ENCODE results near the gene TGFB1I1. TPM values are rescaled to one million over a fixed set of nuclear protein-coding genes. Genes with fewer than 3 reads are reported as not detected.

Gene TGFB1I1
- total RNA-seq, 2 donors from 2014 or later = 7.5 to 10.0 TPM

GRCh38 chr16:31487071-31487719, 15.2 kb downstream of the TGFB1I1 start:
- Mint-ChIP-seq H3K4me3 (peak overlapping the region; percentile 62), H3K9me3 (no peaks in the 10 kb centered on the region), H3K36me3 (ENCODE audit: low read depth) (peaks cover 21% of the 10 kb centered on the region), H3K27me3 (ENCODE audit: insufficient read depth) (peaks cover 71% of the 10 kb centered on the region), H3K4me1 (peaks cover 11% of the 10 kb centered on the region), H3K27ac (no peak overlapping the region)
- H3K4me1 ChIP-seq (ENCODE audit: control insufficient read depth, insufficient read depth, low read length) = no peaks in the 10 kb centered on the region
- TF ChIP-seq CTCF (conservative IDR thresholded peaks at IDR 0.05) = no peak
- 16 to 18% methylated on average over 23 to 48 of the region's 48 CpGs for WGBS, 2 experiments (ENCODE audit: insufficient coverage in 1 of 2, insufficient read length in 1 of 2)
- peaks cover 54% of the 10 kb centered on the region for H3K27me3 ChIP-seq (ENCODE audit: control insufficient read depth, insufficient read depth, low read length, poor library complexity, severe bottlenecking)
- no peak overlapping the region for H3K9ac ChIP-seq (ENCODE audit: extremely low read depth, low read length, poor library complexity, severe bottlenecking)
- no peak for DNase-seq
- peak overlapping the region; percentile 81 for H3K4me3 ChIP-seq (ENCODE audit: low read length)
- H3K36me3 ChIP-seq (ENCODE audit: control insufficient read depth, insufficient read depth, low read length) = no peaks in the 10 kb centered on the region
- no peaks in the 10 kb centered on the region for H3K9me3 ChIP-seq (ENCODE audit: control insufficient read depth, low read length)
- no peak overlapping the region for H3K27ac ChIP-seq (ENCODE audit: low read depth, low read length)

GRCh38 chr16:31487720-31488467, 15.9 kb downstream of the TGFB1I1 start:
- Histone ChIP-seq H3K9ac (ENCODE audit: extremely low read depth, low read length, poor library complexity, severe bottlenecking) (peak overlapping the region; percentile 6), H3K27ac (ENCODE audit: low read depth, low read length) (no peak overlapping the region), H3K9me3 (ENCODE audit: control insufficient read depth, low read length) (no peaks in the 10 kb centered on the region), H3K4me1 (ENCODE audit: control insufficient read depth, insufficient read depth, low read length) (no peaks in the 10 kb centered on the region), H3K27me3 (ENCODE audit: control insufficient read depth, insufficient read depth, low read length, poor library complexity, severe bottlenecking) (peaks cover 48% of the 10 kb centered on the region), H3K4me3 (ENCODE audit: low read length) (peak overlapping the region; percentile 81), H3K36me3 (ENCODE audit: control insufficient read depth, insufficient read depth, low read length) (no peaks in the 10 kb centered on the region)
- no peak overlapping the region for H3K27ac Mint-ChIP-seq
- no peak for TF ChIP-seq CTCF (conservative IDR thresholded peaks at IDR 0.05)
- peak; percentile 89 for DNase-seq
- H3K4me1 Mint-ChIP-seq = peaks cover 11% of the 10 kb centered on the region
- peaks cover 28% of the 10 kb centered on the region for H3K36me3 Mint-ChIP-seq (ENCODE audit: low read depth)
- 2 to 5% methylated on average over 23 to 60 of the region's 60 CpGs for WGBS, 2 experiments (ENCODE audit: insufficient coverage in 1 of 2, insufficient read length in 1 of 2)
- H3K27me3 Mint-ChIP-seq (ENCODE audit: insufficient read depth) = peaks cover 64% of the 10 kb centered on the region
- H3K4me3 Mint-ChIP-seq = peak overlapping the region; percentile 62
- H3K9me3 Mint-ChIP-seq = no peaks in the 10 kb centered on the region

GRCh38 chr16:31488468-31489297, 16.7 kb downstream of the TGFB1I1 start:
- H3K4me1 ChIP-seq (ENCODE audit: control insufficient read depth, insufficient read depth, low read length) = no peaks in the 10 kb centered on the region
- 61 to 76% methylated on average over 39 to 77 of the region's 77 CpGs for WGBS, 2 experiments (ENCODE audit: insufficient coverage in 1 of 2, insufficient read length in 1 of 2)
- TF ChIP-seq CTCF (conservative IDR thresholded peaks at IDR 0.05) = no peak
- H3K9ac ChIP-seq (ENCODE audit: extremely low read depth, low read length, poor library complexity, severe bottlenecking) = no peak overlapping the region
- no peak overlapping the region for H3K27ac Mint-ChIP-seq
- peaks cover 11% of the 10 kb centered on the region for H3K4me1 Mint-ChIP-seq
- H3K4me3 ChIP-seq (ENCODE audit: low read length) = peak overlapping the region; percentile 81
- peaks cover 35% of the 10 kb centered on the region for H3K36me3 Mint-ChIP-seq (ENCODE audit: low read depth)
- peaks cover 58% of the 10 kb centered on the region for H3K27me3 Mint-ChIP-seq (ENCODE audit: insufficient read depth)
- H3K27me3 ChIP-seq (ENCODE audit: control insufficient read depth, insufficient read depth, low read length, poor library complexity, severe bottlenecking) = peaks cover 48% of the 10 kb centered on the region
- no peak for DNase-seq
- H3K9me3 ChIP-seq (ENCODE audit: control insufficient read depth, low read length) = no peaks in the 10 kb centered on the region
- peak overlapping the region; percentile 62 for H3K4me3 Mint-ChIP-seq
- no peak overlapping the region for H3K27ac ChIP-seq (ENCODE audit: low read depth, low read length)
- no peaks in the 10 kb centered on the region for H3K9me3 Mint-ChIP-seq
- no peaks in the 10 kb centered on the region for H3K36me3 ChIP-seq (ENCODE audit: control insufficient read depth, insufficient read depth, low read length)
